SK-N-MC (cell line): ENCODE results near the gene VAV2.
A peak's percentile ranks its signal among the peaks of the same experiment; 100 is the strongest.

Source experiments
- DNase-seq: peaks from one replicate; pipeline ENCODE4 v3.0.0-alpha.2; 2011; ENCODE audit warnings: low read depth, low spot score
- H3K27ac ChIP-seq: fragments of 200-600 bp; sonication (generic); 2 replicates; pipeline ENCODE4 v1.5.1; 2016; ENCODE audit warnings: mixed run types
- H3K36me3 ChIP-seq: fragments of 200-600 bp; sonication (generic); 2 replicates; pipeline ENCODE4 v1.6.1; 2017; ENCODE audit warnings: antibody characterized with exemption, low read length, mixed read lengths; ENCODE audit not compliant: insufficient read depth
- H3K4me3 ChIP-seq: fragments of 200-600 bp; sonication (generic); 2 replicates; pipeline ENCODE4 v1.5.1; 2016
- H3K9ac ChIP-seq: fragments of 200-600 bp; sonication (generic); 2 replicates; pipeline ENCODE4 v1.8.0; 2017; ENCODE audit warnings: mixed run types, mixed read lengths; ENCODE audit not compliant: insufficient read length
- H3K9me3 ChIP-seq: fragments of 200-600 bp; sonication (generic); 2 replicates; pipeline ENCODE4 v1.6.1; 2017; ENCODE audit warnings: low read depth, mild to moderate bottlenecking, antibody characterized with exemption, low read length, moderate library complexity, mixed read lengths
- EZH2 ChIP-seq: fragments of 200-600 bp; sonication (generic); IDR thresholded peaks from one replicate; pipeline ENCODE4 v1.6.1; 2017; ENCODE audit warnings: antibody characterized with exemption
- FOXP2 ChIP-seq: optimal IDR thresholded peaks from 2 replicates; pipeline ENCODE3; 2011; ENCODE audit warnings: mild to moderate bottlenecking, moderate library complexity; ENCODE audit not compliant: insufficient read depth; ENCODE audit errors: extremely low read length, control extremely low read depth
- POLR2AphosphoS5 ChIP-seq: IDR thresholded peaks from 2 replicates; pipeline ENCODE4 v1.6.1; 2012; ENCODE audit warnings: mild to moderate bottlenecking, low read depth, low read length, borderline replicate concordance

The VAV2 gene, protein sequence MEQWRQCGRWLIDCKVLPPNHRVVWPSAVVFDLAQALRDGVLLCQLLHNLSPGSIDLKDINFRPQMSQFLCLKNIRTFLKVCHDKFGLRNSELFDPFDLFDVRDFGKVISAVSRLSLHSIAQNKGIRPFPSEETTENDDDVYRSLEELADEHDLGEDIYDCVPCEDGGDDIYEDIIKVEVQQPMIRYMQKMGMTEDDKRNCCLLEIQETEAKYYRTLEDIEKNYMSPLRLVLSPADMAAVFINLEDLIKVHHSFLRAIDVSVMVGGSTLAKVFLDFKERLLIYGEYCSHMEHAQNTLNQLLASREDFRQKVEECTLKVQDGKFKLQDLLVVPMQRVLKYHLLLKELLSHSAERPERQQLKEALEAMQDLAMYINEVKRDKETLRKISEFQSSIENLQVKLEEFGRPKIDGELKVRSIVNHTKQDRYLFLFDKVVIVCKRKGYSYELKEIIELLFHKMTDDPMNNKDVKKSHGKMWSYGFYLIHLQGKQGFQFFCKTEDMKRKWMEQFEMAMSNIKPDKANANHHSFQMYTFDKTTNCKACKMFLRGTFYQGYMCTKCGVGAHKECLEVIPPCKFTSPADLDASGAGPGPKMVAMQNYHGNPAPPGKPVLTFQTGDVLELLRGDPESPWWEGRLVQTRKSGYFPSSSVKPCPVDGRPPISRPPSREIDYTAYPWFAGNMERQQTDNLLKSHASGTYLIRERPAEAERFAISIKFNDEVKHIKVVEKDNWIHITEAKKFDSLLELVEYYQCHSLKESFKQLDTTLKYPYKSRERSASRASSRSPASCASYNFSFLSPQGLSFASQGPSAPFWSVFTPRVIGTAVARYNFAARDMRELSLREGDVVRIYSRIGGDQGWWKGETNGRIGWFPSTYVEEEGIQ

DNA sequence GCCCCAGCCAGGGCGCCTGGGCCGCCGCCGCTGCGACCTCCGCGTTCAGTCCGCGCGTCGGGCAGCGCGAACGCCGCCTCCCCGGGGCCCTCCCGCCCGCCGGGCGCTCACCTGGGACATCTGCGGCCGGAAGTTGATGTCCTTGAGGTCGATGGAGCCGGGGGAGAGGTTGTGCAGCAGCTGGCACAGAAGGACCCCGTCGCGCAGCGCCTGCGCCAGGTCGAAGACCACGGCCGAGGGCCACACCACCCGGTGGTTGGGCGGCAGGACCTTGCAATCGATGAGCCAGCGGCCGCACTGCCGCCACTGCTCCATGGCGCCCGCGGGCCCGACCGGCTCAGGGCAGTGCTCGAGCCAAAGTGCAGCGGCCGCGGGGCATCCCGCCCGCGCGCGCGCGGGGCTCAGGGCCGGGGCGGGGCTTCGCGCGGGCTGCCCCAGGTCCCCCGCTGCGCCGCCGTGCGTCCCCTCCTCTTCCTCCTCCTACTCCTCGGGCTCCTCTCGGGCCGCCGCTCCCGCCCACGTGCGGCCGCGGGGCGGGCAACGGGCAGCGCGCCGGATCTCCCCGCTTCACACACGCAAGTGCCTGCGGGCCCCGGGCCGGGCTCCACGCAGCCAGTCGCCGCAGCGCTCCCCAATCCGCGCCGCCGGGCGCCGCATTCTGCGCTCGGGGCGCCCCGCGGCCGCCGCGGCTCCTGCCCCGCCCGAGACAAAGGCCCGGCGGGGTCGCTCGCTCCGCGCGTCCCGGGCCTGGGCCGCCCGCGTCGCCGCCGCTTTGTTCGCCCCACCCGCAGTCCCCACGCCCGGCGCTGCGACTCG lies at the start of gene VAV2:
Gene VAV2, minus strand, starts transcription at position 361 of the 816 bp plus-strand sequence. Its CDS starts 46 bp downstream, at position 315.
- Histone ChIP-seq H3K9me3 (no peaks in the 10 kb centered on the region), H3K36me3 (no peaks in the 10 kb centered on the region), H3K4me3 (peak within 1 kb of the TSS; percentile 92), H3K9ac (peak within 1 kb of the TSS; percentile 73), H3K27ac (no peak within 1 kb of the TSS)
- TF ChIP-seq POLR2AphosphoS5 (no peak), EZH2 (no peak), FOXP2 (no peak)
- no peak for DNase-seq

DNA sequence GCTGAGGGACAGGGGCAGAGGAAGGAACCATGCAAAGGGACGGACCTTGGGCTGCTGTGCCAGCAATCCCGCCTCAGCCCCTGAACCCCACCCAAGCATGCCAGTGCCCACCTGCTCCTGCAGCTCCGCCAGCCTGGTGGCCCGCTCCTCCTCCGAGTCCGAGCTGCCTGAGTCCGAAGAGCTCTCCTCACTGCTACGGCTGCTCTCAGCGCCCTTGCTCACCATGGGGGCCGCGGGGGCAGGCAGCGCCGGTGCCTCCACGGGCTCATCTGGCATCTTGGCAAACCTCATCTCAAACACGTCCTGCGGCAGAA lies 49.5 kb upstream of the VAV2 start:
- H3K27ac ChIP-seq = no peak overlapping the region
- H3K4me3 ChIP-seq = no peak overlapping the region
- no peak overlapping the region for H3K9ac ChIP-seq
- no peak for DNase-seq
- TF ChIP-seq POLR2AphosphoS5 (no peak), FOXP2 (no peak), EZH2 (no peak)
- no peaks in the 10 kb centered on the region for H3K9me3 ChIP-seq
- H3K36me3 ChIP-seq = peaks cover 70% of the 10 kb centered on the region

DNA sequence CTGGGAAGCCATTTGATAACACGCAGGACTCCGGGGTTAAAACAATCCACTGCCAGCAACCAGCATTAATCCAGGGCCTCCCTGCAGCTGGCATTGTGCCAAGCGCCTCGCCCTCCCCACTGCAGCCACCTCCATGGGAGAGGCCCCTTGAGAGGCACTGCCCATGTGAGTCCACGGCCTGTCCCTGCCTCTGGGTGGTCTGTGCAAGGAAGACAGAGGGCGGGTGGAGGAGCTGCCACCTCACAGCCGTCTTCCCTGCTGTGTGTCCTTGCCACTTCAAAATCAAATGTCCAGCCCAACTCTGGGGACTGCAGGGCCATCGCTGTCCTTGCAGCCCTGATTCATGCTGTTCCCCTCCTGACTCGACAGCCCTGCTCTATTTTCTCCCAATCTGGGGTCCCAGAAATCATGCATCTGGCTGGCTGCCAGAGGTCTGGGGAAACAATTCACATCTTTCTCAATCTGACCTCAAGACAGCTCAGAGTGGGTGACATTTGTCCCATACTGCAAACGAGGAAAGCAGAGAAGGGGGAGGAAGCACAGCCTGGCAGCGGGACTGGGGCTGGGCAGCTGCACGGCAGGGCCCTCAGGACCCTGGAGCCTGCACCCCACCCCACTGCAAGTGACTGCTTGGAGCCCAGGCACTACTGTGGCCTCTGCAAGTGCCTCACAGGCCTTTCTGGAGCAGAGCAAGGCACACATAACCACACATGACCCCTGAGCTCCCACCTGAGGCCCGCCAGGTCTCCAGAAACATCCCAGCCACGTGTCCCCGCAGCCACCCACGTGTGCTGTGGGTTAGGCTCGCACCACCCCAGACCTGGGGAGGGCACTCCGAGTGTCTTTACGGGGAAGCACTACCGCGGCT lies 48.9 kb upstream of the VAV2 start:
- Histone ChIP-seq H3K36me3 (peaks cover 69% of the 10 kb centered on the region), H3K4me3 (no peak overlapping the region), H3K9ac (no peak overlapping the region), H3K27ac (no peak overlapping the region), H3K9me3 (no peaks in the 10 kb centered on the region)
- no peak for DNase-seq
- no peak for TF ChIP-seq EZH2
- TF ChIP-seq POLR2AphosphoS5 = no peak
- TF ChIP-seq FOXP2 = no peak

DNA sequence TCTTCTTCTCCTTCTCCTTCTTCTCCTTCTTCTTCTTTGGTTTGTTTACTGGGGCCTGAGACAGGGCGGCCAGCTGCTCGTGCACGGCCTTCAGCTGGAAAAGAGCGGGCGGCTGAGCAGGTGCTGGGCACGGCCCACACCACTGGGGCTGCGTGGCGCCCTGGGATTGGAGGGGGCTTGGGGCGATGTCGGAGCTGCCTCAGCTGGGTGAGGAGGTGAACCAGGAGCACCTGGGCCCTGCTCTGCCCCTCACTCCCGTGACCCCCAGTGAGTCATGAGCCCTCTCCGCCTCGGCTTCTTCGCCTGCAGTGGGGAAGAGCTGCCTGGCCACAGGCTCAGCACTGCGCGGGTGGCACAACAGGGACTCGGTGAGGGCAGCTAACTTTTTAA lies 48.0 kb upstream of the VAV2 start:
- Histone ChIP-seq H3K36me3 (peaks cover 73% of the 10 kb centered on the region), H3K27ac (no peak overlapping the region), H3K9ac (no peak overlapping the region), H3K4me3 (no peak overlapping the region), H3K9me3 (no peaks in the 10 kb centered on the region)
- DNase-seq = no peak
- TF ChIP-seq POLR2AphosphoS5 = no peak
- no peak for TF ChIP-seq FOXP2
- no peak for TF ChIP-seq EZH2

DNA sequence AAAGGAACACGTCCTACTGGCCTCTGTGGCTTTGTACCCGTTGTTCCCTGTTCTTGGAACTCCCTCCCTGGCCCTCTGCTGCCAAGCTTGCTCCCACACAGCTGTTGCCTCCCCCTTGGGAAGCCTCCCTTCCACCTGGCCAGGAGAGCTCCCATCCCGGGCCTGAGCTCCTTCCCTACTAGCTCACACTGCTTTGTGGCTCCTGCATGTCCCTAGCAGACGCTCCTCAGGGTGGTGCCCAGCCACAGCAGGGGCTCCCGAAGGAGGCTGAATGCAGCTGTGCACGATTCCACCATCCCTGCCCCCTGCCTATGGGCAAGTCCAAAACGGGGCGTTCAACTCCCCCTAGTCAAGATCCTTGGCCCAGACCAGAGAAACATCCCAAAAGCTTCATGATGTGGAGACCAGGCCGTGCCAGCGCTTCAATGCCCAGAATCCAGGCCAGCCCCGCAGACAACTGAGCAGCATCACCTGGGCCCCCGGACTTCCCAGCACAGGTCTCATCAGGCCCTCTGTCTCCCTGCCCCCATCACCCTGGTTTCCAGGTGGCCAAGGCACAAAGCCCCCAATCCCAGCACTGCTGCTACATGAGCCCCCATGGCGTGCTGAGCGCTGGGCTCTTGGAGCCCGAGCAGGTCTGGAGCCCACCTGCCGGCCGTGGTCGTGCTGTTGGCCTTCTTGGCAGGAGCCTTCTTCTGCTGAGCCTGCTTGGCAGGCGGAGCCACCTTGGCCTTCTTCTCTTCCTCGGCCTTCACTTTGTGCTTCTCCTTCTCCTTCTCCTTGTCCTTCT lies 47.5 kb upstream of the VAV2 start:
- no peaks in the 10 kb centered on the region for H3K9me3 ChIP-seq
- H3K27ac ChIP-seq = no peak overlapping the region
- TF ChIP-seq EZH2 (no peak), FOXP2 (no peak), POLR2AphosphoS5 (no peak)
- H3K9ac ChIP-seq = no peak overlapping the region
- no peak overlapping the region for H3K4me3 ChIP-seq
- DNase-seq = no peak
- H3K36me3 ChIP-seq = peaks cover 77% of the 10 kb centered on the region

DNA sequence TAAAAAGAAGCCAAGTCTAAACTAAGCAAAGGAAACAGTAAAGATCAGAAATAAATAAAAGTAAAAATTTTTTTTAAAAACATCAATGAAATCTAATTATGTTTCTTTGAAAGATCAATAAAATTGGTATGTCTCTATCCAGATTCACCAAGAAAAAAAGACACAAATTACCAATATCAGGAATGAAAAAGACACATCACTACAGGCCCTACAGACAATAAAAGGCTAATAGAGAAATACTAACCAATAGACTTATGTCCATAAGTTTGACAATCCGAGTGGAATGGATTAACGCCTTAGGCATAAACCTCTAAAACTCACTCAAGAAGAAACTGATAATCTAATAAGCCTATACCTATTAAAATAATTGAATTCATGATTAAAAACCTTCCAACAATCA lies 45.5 kb upstream of the VAV2 start:
- TF ChIP-seq FOXP2 = no peak
- TF ChIP-seq POLR2AphosphoS5 = no peak
- TF ChIP-seq EZH2 = no peak
- DNase-seq = no peak
- Histone ChIP-seq H3K9ac (no peak overlapping the region), H3K9me3 (no peaks in the 10 kb centered on the region), H3K27ac (no peak overlapping the region), H3K36me3 (peaks cover 84% of the 10 kb centered on the region), H3K4me3 (no peak overlapping the region)

DNA sequence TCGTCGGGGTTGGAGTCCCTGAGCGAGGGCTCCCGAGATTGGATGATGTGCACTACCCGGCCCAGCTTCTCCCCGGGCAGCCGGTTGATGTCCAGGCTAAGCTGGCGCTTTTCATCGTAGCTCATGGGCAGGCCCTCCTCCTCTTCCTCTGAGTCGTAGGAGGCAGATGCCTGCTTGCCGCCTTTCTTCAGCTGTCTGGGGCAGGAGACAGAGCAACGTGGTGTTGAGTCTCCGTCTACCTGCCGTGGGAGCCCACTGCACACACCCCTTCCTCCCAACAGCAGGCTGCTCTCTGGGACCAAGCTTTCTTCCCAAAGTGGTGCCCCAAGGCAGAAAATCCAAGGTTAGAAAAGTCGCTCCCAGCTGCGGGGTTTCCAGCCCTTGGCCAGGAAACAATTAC lies 44.0 kb upstream of the VAV2 start:
- peaks cover 83% of the 10 kb centered on the region for H3K36me3 ChIP-seq
- DNase-seq = no peak
- TF ChIP-seq EZH2 = no peak
- H3K9me3 ChIP-seq = no peaks in the 10 kb centered on the region
- H3K27ac ChIP-seq = no peak overlapping the region
- H3K4me3 ChIP-seq = no peak overlapping the region
- H3K9ac ChIP-seq = no peak overlapping the region
